Measurements from ENCODE around the gene NAPA.

NAPA gene

DNA sequence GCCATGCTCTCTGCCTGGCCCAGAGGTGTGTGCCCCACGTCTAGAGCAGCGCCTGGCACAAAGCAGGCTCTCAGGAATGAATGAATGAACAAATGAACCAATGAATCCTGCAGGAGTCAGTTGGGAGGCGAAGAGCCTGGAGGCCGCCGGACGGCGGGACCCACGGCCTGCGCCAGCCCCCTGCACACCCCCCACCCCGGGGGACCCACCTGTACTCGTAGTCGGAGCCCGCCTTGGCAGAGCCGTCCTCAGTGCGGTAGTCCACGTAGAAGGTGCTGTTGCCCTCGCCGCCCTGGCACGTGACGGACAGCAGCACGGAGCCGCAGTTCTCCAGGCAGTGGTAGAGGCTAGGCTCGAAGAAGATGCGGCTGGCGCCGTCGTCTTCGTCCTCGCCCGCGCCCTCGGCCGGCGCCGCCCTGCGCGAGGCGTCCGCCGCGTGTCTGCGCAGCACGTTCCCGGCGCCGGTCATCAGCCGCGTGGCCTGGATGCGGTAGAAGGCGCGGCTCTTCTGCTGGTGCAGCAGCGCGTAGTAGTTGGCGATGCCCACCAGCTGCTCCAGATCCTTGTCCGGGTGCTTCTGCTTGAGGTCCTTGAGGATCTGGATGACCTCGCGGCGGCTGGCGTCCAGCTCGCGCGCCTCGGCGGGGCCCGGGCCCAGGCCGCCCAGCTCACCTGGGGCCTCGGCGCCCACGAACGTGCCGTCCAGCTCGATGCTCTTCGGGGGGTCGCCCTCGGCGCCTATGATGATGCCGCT is 58.0 kb downstream of the NAPA start:
- FAIRE-seq, result no peak

DNA sequence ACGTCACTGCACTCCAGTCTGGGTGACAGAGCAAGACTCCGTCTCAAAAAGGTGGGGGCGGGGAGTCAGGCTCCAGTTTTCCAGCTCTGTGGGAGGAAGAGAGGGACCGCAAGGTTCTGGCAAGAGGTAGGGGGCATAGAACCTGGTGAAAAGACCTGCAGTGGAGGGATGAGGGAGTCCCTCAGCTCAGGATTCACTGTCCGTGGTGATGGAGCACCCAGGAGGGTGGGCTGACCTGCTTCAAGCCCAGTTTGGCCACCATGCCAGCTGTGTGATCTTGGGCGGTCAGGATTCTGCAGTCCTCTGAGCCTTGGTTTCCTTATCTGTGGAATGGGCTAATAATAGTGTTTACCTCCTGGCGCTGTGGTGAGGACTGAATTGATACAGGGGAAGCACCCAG is 64.4 kb downstream of the NAPA start:
- FAIRE-seq, result no peak

DNA sequence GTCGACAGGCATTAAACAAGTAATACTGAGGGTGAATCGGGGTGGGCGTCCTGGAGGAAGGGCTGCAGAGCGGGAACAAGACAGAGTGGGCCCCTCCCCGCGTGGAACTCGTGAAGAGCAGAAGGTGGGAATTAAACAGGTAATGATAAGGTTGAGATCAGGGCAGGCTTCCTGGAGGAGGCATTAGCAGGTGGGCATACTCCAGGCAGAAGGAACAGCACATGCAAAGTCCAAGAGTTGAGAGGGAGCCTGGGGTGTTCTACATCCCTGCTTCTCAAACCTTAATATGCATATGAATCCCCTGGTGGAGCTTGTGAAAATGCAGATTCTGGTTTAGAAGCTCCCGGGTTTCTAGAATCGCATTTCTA is 66.5 kb downstream of the NAPA start:
- no peak for FAIRE-seq

DNA sequence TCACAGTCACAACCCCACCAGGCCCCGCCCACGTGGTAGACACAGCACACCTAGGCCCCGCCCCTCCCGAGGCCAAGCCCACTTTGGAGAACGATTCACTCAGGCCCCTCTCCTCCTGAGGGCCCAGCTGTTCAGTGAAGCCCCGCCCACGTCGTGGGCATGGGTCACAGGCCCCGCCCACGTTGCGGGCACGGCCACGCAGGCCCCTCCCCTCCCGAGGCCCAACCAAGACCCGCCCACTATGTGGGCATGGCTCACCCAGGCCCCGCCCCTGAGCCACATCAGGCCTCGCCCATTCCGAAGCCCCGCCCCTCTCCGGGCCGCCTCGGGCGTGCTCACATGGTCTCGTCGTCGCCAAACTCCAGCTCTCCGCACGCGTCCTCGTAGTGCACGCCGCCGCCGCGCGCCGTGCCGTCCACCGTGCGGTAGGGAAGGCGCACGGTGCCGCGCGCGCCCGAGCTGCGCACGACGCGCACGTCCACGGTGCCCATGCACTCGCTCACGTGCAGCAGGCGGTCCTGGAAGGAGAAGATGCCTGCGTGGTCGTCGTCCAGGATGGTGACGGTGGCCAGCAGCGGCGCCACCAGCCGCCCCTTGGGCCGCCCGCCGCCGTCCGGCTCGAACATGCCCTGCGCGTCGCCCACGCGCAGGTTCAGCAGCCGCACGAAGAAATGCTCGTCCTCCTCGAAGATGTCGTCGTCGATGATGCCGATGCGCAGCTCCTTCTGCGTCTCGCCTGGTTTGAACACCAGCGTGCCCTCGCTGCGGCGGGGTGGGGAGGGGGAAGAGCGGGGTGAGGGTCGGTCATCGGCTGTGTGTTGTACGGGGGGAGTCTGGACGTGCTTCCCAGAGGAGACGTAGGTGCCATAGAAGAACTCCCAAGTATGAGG is 67.1 kb downstream of the NAPA start:
- no peak for FAIRE-seq

- FAIRE-seq, result no peak
Measured at GRCh38 chr19:47446534-47447469, 68.1 kb downstream of the NAPA start.

GRCh38 chr19:47445937-47446402 is 68.9 kb downstream of the NAPA start:
- FAIRE-seq, result no peak

- FAIRE-seq, result no peak
Measured at GRCh38 chr19:47445527-47445926, 69.3 kb downstream of the NAPA start.

DNA sequence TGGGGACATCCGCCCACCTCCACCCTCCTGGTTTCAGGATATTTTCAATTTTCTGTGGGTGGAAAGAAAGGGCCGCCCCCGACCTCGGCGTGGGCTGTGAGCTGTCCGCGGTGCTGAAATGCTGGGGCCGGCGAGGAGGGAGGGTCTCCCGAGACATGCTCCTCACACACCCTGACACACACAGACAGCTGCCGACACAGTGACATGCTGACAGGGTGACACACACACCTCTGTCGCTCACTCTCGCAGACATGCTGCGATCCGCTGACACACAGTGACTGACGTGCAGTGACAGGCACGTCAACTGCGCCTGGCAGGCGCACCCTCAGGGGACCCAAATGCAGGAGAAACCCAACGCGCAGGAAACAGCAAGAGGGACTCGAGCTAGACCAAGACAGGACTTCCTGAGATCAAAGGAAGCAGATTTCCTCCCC is 70.5 kb downstream of the NAPA start:
- FAIRE-seq, result no peak

DNA sequence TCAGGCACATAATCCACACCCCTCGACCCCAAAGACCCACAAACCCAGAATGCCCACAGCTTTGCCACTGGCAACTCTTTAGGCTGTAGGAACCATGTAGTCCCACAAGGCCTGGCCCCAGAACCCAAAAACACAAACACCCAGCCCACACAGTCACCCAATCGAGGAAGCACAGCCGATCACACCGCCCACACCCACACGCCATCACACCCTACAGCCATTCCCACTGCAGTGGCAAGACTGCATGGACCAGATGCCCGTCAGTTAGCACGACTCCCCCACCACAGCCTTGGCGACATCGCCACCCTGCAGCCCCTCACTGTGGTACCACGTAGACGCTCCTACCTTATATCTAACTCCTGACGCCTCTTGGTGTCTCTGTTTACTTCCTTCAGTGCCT is 71.5 kb downstream of the NAPA start:
- no peak for FAIRE-seq

- FAIRE-seq, result no peak
Measured at GRCh38 chr19:47438793-47439220, 76.1 kb downstream of the NAPA start.
